ENCODE data around the gene DIPK1A.

DIPK1A gene

DNA sequence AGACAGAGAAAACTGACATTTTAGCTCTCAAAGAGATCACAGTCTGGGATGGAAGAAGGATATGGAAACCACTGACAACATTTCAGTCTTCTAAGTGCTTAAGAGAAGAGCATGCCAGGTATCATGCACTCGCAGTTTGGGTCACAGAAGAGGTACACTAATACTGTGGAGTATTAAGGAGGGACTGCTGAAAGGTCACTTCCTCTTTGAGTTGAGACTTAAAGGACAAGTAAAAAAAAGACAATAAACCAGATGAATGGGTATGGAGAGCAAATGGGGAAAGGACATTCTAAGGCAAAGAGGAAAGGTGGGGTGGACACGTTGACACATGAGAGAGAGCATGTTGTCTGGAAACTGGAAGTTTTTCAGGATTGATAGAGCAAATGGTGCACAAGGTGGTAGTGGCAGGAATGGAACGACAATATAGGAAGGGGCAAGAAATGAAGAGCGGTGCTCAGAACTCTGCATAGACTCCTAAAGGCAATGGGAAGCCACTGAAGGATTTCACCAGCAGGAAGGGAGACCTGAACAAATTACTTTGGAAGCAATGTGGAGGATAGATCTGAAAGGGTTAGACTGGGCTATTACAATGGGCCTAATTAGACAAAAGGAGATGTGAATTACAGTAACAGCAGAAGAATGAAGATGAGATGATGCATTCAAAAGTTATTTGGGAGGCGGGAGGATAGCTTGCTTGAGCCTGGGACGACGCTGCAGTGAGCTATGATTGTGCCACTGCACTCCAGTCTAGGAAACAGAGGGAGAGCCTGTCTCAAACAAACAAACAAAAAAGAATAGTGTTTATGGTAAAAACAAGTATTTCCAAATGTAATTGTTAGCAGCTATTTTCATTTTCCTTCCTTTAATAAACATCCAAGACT lies 11.1 kb downstream of the DIPK1A start:
- DNase-seq = no peak

DNA sequence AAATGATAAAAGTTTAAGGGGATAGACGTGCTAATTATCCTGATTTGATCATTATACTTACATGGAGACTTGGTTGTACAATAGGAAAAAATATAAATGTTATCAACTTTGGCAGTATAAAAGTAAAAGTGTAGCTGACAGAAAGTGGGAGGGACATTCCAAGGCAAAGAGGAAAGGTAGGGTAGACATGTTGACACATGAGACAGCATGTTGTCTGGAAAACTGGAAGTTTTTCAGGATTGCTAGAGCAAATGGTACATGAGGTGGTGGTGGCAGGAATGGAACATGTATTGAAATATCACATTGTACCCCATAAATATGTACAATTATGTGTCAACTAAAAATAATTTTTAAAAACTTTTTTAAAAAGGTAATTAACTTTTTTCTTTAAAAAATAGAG lies 13.2 kb downstream of the DIPK1A start:
- DNase-seq = no peak

DNA sequence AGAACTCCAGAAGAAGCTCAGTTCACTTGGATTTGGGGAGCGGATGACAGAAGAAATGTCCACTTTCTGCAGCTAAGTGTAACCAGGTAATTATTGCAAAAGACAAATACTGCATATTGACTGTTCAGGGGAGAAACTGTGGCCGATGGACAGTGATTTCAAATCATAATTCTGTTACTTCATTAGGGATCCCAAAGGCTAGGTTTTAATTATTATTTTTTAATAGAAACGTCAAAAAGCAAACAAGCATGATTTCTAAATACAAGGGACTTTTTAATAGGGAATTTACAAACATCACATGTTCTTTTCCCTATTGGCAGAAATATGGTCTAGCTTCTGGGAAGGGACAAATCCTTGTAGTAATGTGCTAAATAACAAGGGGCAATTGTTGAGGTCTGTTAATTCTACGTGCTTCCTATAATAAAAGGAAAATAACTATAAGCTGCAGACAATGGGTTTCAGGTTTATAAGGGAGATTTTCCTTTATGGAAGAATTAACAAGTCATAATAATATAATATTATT lies 15.5 kb downstream of the DIPK1A start:
- DNase-seq = no peak

DNA sequence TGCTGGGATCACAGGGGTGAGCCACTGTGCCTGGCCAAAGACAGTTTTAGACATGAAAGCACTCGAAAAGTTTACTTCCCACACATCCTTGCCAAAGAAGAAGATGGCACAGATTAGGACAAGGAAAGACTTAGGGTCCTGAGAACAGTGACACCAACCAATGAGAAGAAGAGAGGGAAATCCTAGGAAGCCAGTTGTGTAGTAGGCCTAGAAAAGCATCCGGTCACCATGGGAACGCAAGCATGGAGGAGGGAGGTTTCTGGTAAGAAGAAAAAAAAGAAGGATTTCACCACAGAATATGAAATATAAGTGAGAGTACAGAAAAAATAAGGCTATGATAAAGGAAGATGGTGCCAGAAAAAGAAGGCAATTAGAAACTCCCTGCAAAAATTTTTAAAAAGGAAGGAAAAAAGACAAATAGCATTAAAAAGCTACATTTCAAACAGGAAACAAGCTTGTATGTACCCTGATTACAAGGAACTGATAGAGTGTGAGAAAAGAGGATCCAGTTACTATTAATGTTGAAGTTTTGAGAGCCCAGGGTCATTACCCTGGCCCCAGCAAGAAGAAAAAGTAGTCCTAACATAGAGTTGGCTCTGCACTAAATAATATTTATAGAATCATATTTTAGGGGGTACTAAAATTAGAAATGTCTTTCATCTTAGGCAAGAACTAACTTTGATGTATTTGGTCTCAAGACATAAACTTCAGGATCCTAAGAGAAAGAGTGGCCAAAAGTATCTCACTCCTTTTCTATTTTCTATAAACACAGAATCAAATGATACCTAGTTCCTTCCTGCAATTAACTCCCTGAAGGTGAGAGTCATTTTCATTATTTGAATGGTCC lies 16.1 kb downstream of the DIPK1A start:
- no peak for DNase-seq

DNA sequence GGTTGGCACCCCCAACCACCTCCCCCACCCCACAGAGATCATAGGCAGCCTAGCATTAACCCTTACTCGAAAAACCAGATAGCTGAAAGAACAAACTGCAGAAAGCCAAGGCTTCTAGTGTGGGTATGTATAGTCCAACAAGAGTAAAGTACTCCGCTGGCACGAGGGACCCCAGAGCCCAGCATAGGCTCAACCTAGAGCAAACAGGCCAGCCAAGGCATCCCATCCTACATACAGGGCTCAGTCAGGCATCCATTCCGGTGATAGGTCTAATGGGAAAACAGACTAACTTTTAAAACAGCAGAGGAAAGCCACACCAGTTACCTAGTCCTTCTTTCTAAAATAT lies 17.8 kb downstream of the DIPK1A start:
- no peak for DNase-seq

DNA sequence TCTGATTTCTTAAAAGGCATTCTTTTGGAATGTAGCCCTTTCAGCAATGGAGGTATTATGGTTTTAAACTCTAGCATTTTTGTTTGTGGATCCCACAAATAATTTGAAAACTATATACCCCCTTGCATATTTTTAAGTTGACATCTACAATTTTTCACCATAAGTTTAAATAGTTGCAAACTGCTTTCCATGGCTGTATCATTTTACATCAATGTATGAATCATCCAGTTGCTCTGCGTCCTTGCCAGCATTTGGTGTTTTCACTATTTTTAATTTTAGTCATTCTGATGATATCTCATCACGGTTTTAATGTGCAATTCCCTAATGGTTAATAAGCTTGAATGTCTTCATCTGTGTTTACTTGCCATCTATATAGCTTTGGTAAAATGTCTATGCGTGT lies 20.7 kb downstream of the DIPK1A start:
- no peak for DNase-seq

DNA sequence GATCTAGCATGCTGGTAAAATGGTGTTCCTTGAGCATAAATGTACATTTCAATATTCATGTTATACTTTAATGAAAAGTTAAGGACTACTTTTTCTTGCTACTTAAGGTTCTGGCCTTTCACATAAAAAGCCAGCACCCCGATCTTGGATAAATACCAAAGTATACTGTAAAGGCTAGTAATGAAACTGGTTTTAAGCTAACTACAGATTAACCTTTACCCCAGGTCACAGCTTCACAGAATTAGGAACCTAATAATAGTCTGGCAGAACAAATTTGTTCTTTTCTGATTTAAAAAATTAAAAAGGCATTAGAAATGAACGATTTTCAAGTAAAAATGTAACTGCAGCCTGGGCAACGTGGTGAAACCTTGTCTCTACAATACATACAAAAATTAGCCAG lies 23.5 kb downstream of the DIPK1A start:
- no peak for DNase-seq

DNA sequence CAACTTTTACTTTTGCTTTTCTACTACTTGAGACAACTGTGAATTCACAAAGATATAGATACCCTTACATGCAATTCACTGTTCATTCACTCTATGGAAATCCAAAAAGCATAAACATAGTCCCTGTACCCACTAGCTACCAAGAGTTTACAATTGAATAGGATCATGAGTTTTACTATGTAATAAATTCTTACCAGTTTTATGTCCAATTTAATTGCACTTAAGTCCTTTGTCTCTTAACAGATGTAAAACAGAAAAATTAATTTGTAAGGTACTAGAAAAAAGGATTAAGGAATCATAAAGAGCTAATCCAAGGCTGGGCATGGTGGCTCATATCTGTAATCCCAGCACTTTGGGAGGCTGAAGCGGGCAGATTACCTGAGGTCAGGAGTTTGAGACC lies 24.4 kb downstream of the DIPK1A start:
- DNase-seq = no peak

DNA sequence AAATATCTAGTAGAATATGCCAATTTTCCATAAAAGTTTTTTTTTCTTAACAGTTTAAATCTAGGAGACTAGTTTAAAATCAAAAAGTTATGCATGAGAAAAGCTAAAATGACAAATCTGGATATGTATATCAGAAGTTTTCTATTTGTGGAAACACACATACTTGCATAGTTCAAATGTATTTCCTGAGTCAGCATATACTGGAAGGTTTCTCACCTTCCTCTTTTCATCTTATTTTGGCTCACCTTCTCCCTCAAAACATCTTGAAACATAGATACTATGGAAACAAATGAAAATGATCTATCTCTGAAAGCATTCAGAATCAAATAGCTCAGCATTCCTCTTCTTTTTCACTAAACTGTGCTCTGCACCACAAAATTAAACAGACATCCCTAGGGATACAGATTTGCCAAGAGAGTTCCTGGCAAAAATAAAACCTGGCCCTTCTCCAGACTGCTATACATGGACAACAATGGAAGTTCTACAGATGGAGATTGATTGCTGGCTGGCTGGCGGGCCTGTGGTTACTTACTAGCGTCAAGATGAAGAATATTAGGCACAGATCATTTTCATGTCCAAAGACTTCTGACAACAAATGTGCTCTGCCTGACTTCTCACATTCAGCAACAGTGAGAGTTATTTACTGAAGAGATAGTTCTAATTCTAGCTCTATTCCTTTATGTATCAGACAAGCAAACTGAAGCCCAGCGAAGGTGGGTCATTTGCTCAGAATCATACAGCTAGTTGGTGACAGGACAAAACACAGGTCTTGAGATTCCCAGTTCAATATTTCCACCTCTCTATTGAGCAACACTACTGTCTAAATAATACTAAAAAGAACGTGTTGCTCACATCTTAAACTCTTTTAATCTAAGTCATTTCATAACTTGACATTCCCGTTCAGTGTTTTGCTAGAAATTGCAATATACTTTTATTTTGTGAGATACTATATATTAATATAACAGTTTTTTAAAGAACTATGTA lies 26.6 kb downstream of the DIPK1A start:
- DNase-seq = no peak

DNA sequence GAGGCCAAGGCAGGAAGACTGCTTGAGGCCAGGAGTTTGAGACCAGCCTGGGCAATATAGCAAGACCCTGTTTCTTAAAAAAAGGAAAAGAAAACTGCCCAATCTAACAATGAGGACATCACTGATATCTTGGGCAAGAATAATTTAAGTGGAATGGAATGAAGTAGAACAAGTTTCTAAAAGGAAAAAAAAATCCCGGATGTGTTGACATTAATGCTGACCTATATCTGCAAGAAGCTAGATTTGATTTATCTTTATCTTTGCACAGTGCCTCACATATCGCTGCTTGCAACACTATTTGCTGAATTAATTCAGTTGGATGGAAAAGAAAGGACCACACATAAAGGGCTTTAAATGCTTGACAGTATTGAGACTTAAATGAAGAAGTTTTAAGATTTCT lies 27.8 kb downstream of the DIPK1A start:
- DNase-seq = no peak

DNA sequence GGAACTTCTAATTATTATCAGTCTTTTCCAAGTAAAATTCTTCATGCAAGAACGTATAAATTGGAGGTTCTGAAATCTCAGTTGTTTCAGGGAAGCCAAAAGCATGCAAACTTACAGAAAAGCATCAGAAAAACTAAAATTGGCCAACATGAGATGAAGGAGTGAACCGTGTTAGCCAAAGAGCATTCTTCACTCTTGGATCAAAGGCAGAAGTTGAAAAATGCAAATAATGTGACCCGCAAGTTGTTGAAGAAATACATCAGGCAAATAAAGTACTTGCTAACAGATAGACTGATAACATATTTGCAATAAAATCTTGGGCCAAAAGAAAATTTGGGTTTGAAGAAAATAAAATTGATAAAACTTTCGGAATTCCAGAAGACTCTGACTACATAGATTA lies 29.6 kb downstream of the DIPK1A start:
- no peak for DNase-seq

DNA sequence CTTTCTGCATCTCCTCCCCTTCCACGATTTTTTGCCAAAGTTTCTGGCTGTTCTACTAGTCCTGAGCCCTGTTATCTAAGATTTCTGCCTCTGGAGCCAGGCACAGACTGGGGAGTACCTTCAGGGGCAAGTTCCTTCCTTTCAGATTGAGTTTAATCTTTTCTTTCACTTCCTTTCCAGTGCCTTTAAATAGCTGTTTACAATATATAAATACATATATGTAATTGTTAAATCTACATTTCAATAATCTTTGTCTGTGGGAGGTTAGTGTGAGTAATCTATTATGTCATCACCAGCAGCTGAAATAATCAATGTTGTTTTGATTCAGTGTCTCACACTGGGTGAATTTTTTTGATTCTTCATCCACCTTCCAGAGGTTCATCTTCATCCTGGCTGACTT lies 31.8 kb downstream of the DIPK1A start:
- DNase-seq = no peak

DNA sequence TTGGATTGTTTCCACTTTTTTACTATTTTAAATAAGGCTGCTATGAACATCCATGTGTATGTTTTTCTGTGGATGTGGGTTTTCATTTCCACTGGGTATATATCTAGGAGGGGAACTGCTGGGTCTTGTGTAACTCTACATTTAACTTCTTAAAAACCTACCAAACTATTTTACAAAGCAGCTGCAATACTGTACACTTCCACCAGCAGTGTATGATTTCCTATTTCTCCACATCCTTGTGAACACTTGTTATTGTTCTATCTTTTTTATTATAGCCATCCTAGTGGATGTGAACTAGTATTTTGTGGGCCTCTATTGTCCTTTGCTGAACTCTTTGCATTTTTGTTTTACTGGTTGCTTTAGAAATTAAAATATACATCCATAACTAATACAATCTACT lies 33.4 kb downstream of the DIPK1A start:
- DNase-seq = no peak

DNA sequence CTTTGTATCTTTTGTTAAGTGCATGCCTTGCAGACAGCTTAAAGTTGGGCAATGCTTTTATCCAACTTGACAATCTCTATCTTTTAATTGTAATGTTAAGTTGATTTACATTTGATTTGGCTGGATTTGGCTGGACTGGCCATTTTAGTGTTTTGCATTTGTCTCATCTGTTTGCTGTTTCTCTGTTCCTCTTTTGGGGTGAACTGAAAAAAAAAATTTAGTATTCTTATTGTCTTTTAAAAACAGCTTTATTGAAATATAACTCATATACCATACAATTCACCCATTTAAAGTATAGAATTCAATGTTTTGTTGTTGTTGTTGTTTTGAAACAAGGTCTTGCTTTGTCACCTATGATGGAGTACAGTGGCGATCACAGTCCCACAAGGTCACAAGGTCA lies 34.4 kb downstream of the DIPK1A start:
- no peak for DNase-seq

DNA sequence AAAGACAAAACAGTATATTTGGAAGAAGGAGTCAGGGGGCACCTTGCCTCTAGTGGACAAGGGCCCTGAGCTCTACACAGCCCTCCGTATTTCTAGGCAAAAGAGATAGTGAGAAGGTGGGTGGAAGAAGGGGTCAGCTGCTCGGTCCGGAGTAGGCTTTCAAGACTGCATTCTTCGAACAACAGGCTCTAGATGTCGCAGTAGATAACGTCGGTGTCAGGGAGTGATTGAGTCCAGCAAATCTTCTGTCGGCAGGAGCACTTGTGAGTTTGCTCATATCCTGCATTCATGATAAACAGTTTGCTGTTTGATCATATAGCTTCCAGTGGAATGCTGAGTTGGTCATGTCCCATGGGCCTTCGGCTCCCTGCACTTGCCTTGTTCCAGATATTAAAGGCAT lies 36.8 kb downstream of the DIPK1A start:
- no peak for DNase-seq

DNA sequence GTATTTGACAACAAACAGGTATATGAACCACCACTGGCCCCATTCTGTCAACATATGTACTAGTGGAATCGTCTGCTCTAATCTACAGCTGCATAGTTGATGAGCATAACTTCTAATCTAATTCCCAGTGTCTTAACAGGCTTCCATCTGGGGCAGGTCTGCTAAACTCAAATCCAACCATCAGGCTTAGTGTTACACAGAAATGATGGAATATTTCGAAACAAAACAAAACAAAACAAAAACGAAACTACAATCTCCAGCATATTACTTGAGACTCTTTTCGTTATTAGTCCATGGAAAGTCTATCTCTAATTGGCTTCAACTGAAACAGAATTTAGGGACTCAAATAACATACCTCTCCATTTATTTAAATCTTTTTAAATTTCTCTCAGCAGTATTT lies 37.6 kb downstream of the DIPK1A start:
- DNase-seq = no peak

DNA sequence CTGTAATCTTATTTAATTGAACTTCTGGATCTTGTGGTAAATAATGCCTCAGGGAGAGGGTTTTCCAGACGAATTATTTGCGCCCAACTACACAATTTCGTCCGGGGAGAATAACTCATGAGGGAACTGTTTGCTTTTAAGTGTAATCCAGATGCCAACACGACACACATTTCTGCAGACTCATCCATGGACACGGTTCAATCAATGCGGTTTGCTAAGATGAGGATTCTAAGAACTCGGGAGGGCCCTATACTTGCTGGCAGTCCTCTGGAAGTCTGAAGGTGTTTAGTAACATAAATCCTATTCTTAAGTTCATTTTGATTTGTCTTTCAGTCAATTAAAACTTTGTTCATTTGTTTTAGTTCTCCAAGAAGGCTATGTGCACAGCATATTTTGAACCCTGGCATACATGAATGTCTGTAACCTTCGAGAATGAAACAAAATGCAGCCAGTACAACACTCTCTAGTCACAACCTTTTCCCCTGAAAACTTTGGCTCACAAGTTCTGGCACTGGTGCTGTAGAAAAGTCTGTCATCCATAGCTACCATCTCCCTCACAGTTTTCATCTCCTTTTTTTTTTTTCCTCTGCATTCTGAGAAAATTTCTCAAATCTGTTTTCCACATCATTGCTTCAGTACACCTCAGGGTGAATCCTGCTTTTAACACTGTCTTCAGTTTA lies 38.8 kb downstream of the DIPK1A start:
- no peak for DNase-seq

DNA sequence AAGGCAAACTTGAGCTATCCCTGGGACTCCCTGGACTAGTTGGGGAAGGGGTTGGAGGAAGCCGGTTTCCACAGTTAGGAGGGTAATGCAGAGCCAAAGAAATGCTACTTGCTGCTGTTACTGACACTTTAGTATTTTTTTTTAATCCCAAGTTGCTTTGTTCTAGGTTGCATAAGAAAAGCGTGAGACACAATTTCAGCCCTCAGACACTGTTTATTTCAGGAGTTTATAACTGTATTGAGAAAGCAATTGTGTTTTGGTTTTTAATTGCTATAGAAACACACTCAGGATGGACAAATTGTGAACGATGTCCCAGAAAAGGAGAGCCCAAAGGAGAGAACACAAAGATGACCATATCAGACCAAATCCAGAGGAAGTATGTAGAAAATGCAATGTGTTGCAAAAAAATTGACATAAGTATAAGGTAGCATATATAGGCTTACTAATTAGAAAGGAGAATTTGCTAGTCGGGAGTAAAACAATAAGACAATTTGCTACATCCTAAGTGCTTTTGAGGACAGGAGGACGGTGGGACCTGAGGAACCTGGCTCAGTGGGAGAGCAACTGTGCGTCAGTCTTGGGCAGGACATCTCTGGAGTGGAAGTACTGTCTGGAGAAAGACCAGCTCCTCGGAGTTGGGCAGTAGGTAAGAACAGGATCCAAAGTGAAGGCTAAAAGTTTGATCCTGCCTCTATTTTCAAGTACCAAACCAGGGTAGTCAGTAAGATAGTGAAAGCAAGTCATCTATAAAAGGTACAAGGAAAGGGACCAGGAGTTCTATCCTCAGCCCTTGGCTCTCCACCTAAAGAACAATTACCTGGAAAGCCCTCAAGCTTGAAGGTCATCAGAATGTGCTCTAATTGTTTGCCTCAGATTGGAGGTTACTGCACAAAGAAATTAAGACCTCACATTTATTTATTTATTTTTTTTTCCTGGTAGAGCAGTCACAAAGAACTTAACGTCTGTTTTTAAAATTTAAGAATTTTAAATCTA lies 39.9 kb downstream of the DIPK1A start:
- DNase-seq = no peak

DNA sequence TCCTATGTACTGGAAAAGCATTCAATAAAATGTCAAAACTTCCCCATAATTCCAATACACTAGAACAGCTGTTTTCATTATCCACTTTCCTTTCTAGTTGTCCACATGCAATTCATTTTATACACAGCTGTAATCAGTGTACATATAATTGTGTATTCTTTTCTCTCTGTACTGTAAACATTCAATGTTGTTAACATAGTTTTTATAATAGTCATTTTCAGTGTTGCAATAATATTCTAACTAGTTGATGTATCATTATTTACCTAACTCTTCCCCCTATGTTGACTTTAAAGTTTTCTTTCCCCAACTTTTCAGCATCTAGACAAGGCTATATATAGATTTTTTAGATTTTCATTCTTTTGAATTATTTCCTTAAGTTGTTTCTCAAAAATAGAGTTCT lies 44.4 kb downstream of the DIPK1A start:
- no peak for DNase-seq

DNA sequence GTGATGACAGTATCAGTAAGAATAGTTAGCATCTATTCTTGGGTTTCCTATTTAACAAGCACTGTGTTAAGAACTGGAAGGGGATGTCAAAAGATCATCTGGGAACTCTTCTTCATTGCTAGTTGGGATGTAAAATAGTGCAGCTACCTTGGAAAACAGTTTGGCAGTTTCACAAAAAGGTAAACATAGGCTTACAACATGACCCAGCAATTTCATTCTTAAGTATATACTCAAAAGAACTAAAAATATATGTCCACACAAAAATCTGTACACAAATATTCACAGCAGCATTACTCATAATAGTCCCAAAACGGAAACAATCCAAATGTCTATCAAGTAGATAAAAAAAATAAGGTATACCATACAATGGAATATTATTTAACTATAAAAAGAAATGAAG lies 45.7 kb downstream of the DIPK1A start:
- DNase-seq = no peak
